Measurements from ENCODE around the gene CABP2.

CABP2 gene

GRCh38 chr11:67472882-67473281, 50.4 kb downstream of the CABP2 start:
- no peaks in the 10 kb centered on the region for H3K36me3 ChIP-seq
- no peak overlapping the region for H3K9ac ChIP-seq
- H3K4me2 ChIP-seq: no peak overlapping the region
- H3K27me3 ChIP-seq: no peaks in the 10 kb centered on the region
- H3K27ac ChIP-seq: no peak overlapping the region
- peaks cover 9% of the 10 kb centered on the region for H3K9me3 ChIP-seq
- TF ChIP-seq Cebpa-rat (IDR thresholded peaks at IDR 0.05): no peak
- no peaks in the 10 kb centered on the region for H4K20me1 ChIP-seq
- no peak overlapping the region for H3K4me3 ChIP-seq
- peaks cover 31% of the 10 kb centered on the region for H3K4me1 ChIP-seq

- 0 out of 2 replicates have a peak overlapping the region, but pooled peaks have one; percentile 24 for H3K9ac ChIP-seq
- peaks cover 55% of the 10 kb centered on the region for H3K4me1 ChIP-seq
- H3K4me2 ChIP-seq: no peak overlapping the region
- no peaks in the 10 kb centered on the region for H4K20me1 ChIP-seq
- no peak overlapping the region for H3K4me3 ChIP-seq
- H3K9me3 ChIP-seq: no peaks in the 10 kb centered on the region
- no peaks in the 10 kb centered on the region for H3K27me3 ChIP-seq
- H3K36me3 ChIP-seq: no peaks in the 10 kb centered on the region
- TF ChIP-seq Cebpa-rat (IDR thresholded peaks at IDR 0.05): no peak
- H3K27ac ChIP-seq: no peak overlapping the region
Observed at GRCh38 chr11:67470337-67471002, 52.8 kb downstream of the CABP2 start.

DNA sequence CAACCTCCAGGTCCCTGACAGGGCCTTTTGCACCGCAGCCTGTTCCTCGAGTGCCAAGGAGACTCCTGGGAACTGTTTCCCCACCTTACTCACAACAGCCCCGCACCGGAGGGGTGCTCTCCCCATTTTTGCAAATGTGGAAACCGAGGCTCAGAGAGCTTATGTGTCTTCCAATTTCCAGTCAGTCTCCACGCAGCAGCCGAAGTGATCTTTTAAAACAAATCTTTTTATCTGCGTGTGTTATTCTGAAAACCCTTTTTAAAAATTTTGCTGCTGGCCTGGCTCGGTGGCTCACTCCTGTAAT, 53.8 kb downstream of the CABP2 start:
- no peak for TF ChIP-seq Cebpa-rat (IDR thresholded peaks at IDR 0.05)
- Histone ChIP-seq H3K4me3 (peak overlapping the region; percentile 91), H3K4me1 (peaks cover 61% of the 10 kb centered on the region), H3K27ac (peak overlapping the region; percentile 69), H3K4me2 (peak overlapping the region; percentile 80), H3K27me3 (no peaks in the 10 kb centered on the region), H3K9ac (peak overlapping the region; percentile 68), H3K9me3 (no peaks in the 10 kb centered on the region), H3K36me3 (no peaks in the 10 kb centered on the region), H4K20me1 (no peaks in the 10 kb centered on the region)
